ENCODE results near the gene LAMA3.

- TF ChIP-seq CTCF (conservative IDR thresholded peaks at IDR 0.05 in 1 of 2, IDR thresholded peaks at IDR 0.05 in 1 of 2; ENCODE audit: low read depth in 1 of 2, low read length in 2 of 2) = no peak
- TF ChIP-seq EZH2 (IDR thresholded peaks at IDR 0.05; ENCODE audit: low read length, missing control alignments) = no peak
These were observed 288.6 kb downstream of the LAMA3 start for GRCh38 chr18:23977719-23978483.
